ENCODE results near the gene DDIAS. TPM values are rescaled to one million over a fixed set of nuclear protein-coding genes. Genes with fewer than 3 reads are reported as not detected.
"Not testable (repeated sequence)": the region's sequence is repeated elsewhere in the genome, so short reads cannot be mapped to it uniquely, and the experiment has no call there.

Gene DDIAS
- total and polyA plus RNA-seq, 2 donors (not counting 1 experiment from before 2014, with no cell fraction given) = 1.7 to 3.3 TPM

- intact Hi-C loops (cut with micrococcal nuclease) = loop anchor here (1.0 to 5.0 kb wide), 4 partner anchors 9 to 102 kb away; no protein-coding TSS in a partner anchor
- H3K4me3 Mint-ChIP-seq = peak overlapping the region; percentile 67
- H3K27ac ChIP-seq (ENCODE audit: low read length in 2 of 2) = peak overlapping the region; percentile 70 to 79
- peaks cover 1 to 14% (median 3%) of the 10 kb centered on the region in 3 donors for H3K9me3 ChIP-seq (ENCODE audit: control extremely low read depth in 1 of 3, control insufficient read depth in 2 of 3, insufficient read depth in 1 of 3, low read length in 2 of 3)
- no peaks in the 10 kb centered on the region for H3K27me3 ChIP-seq (replicated peaks in 1 of 4; ENCODE audit: control extremely low read depth in 1 of 4, control insufficient read depth in 3 of 4, insufficient read depth in 4 of 4, low read length in 3 of 4)
- no peak for TF ChIP-seq CTCF (IDR thresholded peaks at IDR 0.05)
- TF ChIP-seq EZH2 (IDR thresholded peaks at IDR 0.05; ENCODE audit: borderline replicate concordance, insufficient read depth, low read depth, low read length, poor library complexity, severe bottlenecking) = no peak
- H3K27ac Mint-ChIP-seq = peak overlapping the region; percentile 92
- H3K9me3 Mint-ChIP-seq (ENCODE audit: insufficient read depth) = peaks cover 11% of the 10 kb centered on the region
- DNase-seq = no peak
- no peaks in the 10 kb centered on the region for H3K27me3 Mint-ChIP-seq
- peak overlapping the region; percentile 46 for H2AFZ ChIP-seq (ENCODE audit: insufficient read depth, low read depth, low read length, poor library complexity, severe bottlenecking)
- ChIA-PET CTCF (interaction anchor here (0.9 to 1.1 kb wide), 2 partner anchors 9 to 35 kb away, joined by 3 to 4 read pairs; no protein-coding TSS in a partner anchor), POLR2A (interaction anchor here (0.7 kb wide), 1 partner anchor 27 kb away, joined by 3 read pairs; no protein-coding TSS in a partner anchor)
- peaks cover 42% of the 10 kb centered on the region in 2 donors for H3K4me1 ChIP-seq (ENCODE audit: control insufficient read depth in 2 of 2, insufficient read depth in 2 of 2, low read length in 2 of 2)
- no peaks in the 10 kb centered on the region for H3K79me2 ChIP-seq (ENCODE audit: control insufficient read depth, insufficient read depth, low read length)
- peak overlapping the region; percentile 61 for H3K4me2 ChIP-seq (replicated peaks; ENCODE audit: low read depth, low read length, poor library complexity, severe bottlenecking)
- no peaks in the 10 kb centered on the region for H3K36me3 ChIP-seq (replicated peaks in 1 of 2; ENCODE audit: control extremely low read depth in 1 of 2, control insufficient read depth in 1 of 2, extremely low read depth in 1 of 2, insufficient read depth in 2 of 2, low read length in 1 of 2)
- H4K20me1 ChIP-seq (ENCODE audit: control insufficient read depth, insufficient read depth, low read length, poor library complexity, severe bottlenecking) = no peaks in the 10 kb centered on the region
- no peak for ATAC-seq (ENCODE audit: low read depth)
- peaks cover 53% of the 10 kb centered on the region for H3K4me1 Mint-ChIP-seq
- H3K4me3 ChIP-seq (ENCODE audit: control extremely low read depth in 1 of 5, extremely low read depth in 1 of 5, insufficient read depth in 1 of 5, low read depth in 2 of 5, low read length in 4 of 5) = peak overlapping the region in 1 of 5 experiments; percentile 43
- H3K9ac ChIP-seq (ENCODE audit: low read length) = peak overlapping the region; percentile 41
- WGBS (ENCODE audit: insufficient coverage) = 60% methylated on average over 1 of the region's 2 CpGs
Observed at GRCh38 chr11:82960779-82961143, 59.2 kb downstream of the DDIAS start.

GRCh38 chr11:82962021-82962420, 60.5 kb downstream of the DDIAS start:
- intact Hi-C loops (cut with micrococcal nuclease) = loop anchor here (5.0 kb wide), 1 partner anchor 35 kb away; no protein-coding TSS in a partner anchor
- H3K4me3 Mint-ChIP-seq; H4K20me1 ChIP-seq (ENCODE audit: control insufficient read depth, insufficient read depth, low read length, poor library complexity, severe bottlenecking); DNase-seq; H3K27ac ChIP-seq (ENCODE audit: low read length in 2 of 2); H3K4me3 ChIP-seq (ENCODE audit: control extremely low read depth in 1 of 5, extremely low read depth in 1 of 5, insufficient read depth in 1 of 5, low read depth in 2 of 5, low read length in 4 of 5); H3K27me3 ChIP-seq (replicated peaks in 1 of 4; ENCODE audit: control extremely low read depth in 1 of 4, control insufficient read depth in 3 of 4, insufficient read depth in 4 of 4, low read length in 3 of 4); H3K9me3 ChIP-seq (ENCODE audit: control extremely low read depth in 1 of 3, control insufficient read depth in 2 of 3, insufficient read depth in 1 of 3, low read length in 2 of 3); H2AFZ ChIP-seq (ENCODE audit: insufficient read depth, low read depth, low read length, poor library complexity, severe bottlenecking); H3K79me2 ChIP-seq (ENCODE audit: control insufficient read depth, insufficient read depth, low read length); H3K9ac ChIP-seq (ENCODE audit: low read length); H3K27me3 Mint-ChIP-seq; H3K4me2 ChIP-seq (replicated peaks; ENCODE audit: low read depth, low read length, poor library complexity, severe bottlenecking); ATAC-seq (ENCODE audit: low read depth); H3K36me3 ChIP-seq (replicated peaks in 1 of 2; ENCODE audit: control extremely low read depth in 1 of 2, control insufficient read depth in 1 of 2, extremely low read depth in 1 of 2, insufficient read depth in 2 of 2, low read length in 1 of 2): not testable (repeated sequence)
- POLR2A ChIA-PET = interaction anchor here (0.6 kb wide), 1 partner anchor 33 kb away, joined by 3 read pairs; no protein-coding TSS in a partner anchor
- peaks cover 30% of the 10 kb centered on the region in 2 donors for H3K4me1 ChIP-seq (ENCODE audit: control insufficient read depth in 2 of 2, insufficient read depth in 2 of 2, low read length in 2 of 2)
- CTCF ChIA-PET = interaction anchor here (1.0 kb wide), 1 partner anchor 52 kb away, joined by 3 read pairs; no protein-coding TSS in a partner anchor
- Mint-ChIP-seq H3K9me3 (ENCODE audit: insufficient read depth) (peaks cover 10% of the 10 kb centered on the region), H3K27ac (peak overlapping the region; percentile 53), H3K4me1 (peaks cover 41% of the 10 kb centered on the region)
